Stimulated activated CD4-positive, alpha-beta T cell treated with anti-CD3 and anti-CD28 coated beads, Interleukin-1b, Interleukin-23, amount 100 ng/mL, for 4 hours (primary cell): Measurements from ENCODE around the gene TEX19.

Experiments used
- DNase-seq, 2 donors: peaks; one replicate each; pipeline ENCODE4 v3.0.0-alpha.2; 2020; ENCODE audit warnings: low read depth in 2 of 2

Gene TEX19, protein sequence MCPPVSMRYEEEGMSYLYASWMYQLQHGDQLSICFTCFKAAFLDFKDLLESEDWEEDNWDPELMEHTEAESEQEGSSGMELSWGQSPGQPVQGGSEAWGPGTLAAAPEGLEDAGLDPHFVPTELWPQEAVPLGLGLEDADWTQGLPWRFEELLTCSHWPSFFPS

DNA sequence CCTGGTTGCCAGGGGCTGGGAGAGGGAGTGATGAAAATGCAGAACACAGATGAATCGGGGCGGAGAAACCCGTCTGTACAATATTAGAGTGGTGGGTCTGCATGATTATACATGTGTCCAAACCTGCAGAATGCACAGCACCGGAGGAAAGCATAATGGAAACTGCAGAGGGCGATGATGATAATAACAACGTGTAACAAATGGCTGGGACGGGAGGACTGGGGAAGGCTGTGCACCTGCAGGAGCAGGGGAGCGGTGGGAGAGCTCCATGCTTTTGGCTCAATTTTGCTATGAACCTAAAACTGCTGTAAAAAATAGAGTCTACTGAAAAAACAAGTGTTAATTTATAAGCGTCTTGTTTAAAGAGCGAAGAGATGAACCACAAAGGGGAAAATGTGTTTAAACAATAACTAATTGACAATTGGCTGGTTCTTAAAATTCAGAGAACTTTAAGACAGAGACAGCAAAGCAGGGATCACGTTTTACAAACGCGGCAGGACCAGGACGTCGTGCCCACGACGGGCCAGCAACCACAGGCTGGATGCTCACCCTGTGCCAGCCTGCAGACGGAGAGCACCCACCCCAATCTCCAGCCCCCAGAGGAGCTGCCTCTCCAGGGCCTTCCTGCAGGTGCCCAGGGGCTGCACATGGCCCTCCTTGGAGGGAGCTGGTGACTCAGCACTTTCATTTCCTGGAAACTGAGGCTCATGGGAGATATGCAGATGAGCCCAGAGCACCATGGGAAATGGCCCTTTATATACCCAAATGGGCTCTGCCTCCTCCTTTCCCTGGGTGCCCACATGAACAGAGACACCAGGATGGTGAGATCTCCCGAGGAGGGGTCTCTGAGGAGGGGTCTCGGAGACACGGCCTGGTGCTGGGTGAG, at the start of gene TEX19:
TEX19 (plus strand) TSS at position 783 of the 886 bp plus-strand sequence. CDS start 2,904 bp downstream, outside the sequence.
- DNase-seq: no peak

DNA sequence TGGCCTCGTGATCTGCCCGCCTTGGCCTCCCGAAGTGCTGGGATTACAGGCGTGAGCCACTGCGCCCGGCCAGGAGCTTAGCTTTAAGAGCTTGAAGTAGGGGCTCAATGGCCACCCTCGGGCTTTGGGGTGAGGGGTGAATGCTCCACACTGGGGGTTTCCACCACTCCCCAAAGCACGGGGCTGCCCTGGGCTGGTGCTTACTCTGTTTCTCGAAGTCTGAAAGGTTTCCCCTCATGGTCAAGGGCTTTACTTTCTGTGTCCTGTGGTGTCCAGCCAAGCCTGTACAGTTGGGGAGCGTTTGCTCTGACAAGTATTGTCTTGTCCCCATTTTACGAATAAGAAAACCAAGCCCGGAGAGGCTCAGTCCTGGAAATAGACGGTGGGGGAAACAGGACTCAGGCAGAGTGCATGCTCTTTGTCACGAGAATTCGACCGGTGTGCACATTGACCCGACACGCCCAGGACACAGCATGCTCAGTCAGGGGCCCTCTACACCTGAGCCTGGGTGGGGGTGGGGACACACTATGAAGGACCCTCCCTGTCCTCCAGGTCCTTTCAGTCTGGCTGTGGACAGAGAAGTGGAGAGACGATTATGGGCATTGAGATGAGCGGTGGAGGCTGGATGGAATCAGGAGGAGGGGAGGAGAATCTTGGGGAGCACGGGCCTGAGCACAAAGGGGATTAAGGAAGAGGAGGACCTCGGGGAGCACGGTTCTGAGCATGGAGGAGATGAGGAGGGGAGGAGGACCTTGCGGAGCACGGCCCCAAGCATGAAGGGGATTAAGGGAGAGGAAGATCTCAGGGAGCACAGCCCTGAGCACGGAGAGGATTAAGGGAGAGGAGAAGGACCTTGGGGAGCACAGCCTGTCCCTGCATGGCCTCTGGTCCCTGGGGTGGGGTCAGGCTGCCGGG, 49.1 kb upstream of the TEX19 start:
- DNase-seq: no peak

DNA sequence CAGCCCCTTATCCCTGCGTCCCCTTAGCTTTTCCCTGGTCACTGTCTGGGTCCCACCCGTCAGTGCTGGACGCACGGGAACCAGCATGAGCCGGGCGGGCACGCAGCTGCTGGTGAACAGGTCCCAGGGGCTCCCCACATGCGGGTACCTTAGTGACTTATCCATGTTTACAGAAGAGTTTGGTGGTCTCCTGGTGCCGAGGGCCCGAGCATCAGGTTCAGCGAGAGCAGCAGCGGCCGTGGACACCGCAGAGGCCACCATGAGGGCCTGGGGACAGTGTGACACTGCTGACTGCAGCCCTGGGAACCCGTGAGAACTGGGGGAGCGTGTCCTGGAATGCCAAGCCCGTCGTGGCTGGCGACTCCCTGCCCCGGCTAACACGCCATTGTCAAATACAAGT, 48.2 kb upstream of the TEX19 start:
- DNase-seq: no peak

DNA sequence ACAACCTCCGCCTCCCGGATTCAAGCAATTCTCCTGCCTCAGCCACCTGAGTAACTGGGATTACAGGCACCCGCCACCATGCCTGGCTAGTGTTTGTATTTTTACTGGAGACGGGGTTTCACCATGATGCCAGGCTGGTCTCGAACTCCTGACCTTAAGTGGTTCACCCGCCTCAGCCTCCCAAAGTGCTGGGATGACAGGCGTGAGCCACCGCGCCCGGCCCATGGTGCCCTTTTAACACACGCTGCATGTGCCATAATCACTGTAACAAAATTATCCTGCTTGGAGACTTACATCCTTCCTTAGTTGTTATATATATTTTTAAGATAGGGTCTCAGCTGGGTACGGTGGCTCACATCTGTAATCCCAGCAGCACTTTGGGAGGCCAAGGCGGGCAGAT, 47.1 kb upstream of the TEX19 start:
- no peak for DNase-seq

- DNase-seq: no peak
Measured at GRCh38 chr17:82313195-82314011, 45.6 kb upstream of the TEX19 start.

- DNase-seq: no peak
Measured at GRCh38 chr17:82314012-82314726, 44.9 kb upstream of the TEX19 start.

DNA sequence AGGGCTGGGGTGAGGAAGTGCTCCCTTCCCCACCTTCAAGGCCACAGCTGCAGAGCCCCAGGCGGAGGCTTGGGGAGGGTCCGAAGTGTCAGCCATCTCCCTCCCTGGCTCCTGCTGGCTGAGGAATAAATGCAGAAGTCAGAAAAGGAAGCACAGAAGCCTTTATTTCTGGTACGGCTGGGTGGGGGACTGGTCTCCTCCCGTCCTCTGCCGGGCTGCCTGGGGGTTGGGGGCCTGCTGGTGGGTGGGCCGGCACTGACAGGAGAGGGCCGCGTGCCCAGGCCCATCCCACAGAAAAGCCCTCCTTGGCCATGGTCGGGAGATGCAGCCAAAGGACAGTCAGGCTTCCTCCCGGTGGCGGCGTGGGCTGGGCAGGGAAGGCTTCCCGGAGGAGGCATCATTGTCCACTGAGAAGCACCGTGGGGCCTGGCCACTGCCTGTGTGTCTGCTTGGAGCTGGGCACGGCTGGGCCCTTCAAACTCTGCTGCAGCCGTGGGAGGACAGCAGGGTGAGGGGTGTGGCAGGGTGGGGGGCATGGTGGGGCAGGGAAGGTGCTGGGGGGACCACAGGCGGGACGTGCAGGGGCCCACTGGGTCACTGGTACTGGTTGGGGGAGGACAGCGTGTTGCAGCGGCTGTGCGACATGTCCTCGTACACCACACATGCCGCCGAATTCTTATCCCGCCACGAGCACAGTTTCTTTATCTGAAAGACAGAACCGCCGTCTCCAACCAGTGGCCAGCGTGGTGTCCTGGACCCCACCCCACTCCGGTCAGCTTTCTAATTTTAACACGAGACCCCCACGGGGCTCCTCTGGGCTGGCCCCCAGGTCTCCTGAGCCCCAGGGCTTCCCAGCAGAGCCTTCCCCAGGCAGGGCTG, 44.1 kb upstream of the TEX19 start:
- no peak for DNase-seq

DNA sequence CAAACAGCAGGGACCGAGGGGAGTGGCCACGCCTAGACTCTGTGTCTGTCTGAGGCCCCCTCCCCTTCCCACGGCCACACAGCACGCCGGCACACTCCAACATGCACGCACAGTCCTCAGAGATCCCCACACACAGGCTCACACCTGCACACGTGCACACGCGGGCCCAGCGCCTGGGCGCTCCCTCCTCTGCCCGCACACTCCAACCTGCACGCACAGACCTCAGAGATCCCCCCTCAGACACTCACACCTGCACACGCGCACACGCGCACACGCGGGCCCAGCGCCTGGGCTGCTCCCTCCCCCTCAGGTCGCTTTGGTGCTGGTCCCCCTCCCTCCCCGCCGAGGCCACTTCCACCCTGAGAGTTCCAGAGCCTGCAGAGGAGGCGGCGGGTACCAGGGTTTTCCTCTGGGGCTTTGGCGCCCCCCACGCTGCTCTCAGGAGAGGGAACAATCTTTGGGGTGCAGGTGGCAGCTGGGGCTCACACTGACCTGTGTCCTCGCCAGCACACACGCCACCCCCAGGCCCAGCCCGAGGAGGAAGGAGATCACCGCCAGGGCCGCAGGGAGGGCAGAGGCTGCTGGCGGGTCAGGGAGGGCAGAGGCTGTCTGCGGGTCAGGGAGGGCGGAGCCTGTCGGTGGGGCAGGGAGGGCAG, 43.2 kb upstream of the TEX19 start:
- DNase-seq: peak in 1 of 2 donors; percentile 53

DNA sequence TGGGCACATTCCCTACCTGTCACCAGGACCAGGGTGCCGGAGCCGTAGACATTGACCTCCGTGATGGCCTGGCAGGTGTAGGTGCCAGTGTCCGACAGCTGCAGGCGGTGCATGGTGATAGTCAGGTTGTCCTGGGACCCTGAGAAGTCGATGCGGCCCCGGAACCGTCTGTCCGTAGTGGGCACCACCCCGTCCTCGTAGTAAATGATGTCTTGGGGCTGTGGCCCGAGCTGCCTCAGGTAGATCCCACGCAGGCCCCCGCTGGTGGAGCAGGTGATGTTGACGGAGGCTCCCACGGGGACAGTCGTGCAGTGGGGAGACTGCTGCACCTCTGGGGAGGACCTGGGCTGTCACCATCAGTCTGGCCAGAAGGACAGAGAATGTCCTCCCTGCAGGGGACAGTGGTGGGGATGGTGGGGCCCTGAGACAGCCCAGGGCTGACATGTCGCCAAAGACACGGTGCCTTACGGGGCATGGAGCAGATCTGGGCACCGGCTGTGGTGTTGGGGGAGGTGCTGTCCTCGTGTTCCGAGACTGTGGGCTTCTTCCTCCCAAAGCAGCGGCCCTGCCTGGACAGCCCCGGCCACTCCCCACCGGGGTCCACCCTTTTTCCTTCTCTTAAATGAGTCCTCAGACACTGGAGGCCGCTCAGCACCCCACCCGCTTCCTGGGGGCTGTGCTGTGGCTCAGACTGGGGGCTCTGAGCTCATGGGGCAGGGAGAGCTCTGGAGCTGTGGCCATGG, 42.2 kb upstream of the TEX19 start:
- no peak for DNase-seq

GRCh38 chr17:82317394-82318168, 41.5 kb upstream of the TEX19 start, which contains the start of gene CD7:
CD7 (minus strand) TSS chr17:82317608; CDS start chr17:82317495, 113 bp downstream.
- peak; percentile 56 to 61 for DNase-seq

DNA sequence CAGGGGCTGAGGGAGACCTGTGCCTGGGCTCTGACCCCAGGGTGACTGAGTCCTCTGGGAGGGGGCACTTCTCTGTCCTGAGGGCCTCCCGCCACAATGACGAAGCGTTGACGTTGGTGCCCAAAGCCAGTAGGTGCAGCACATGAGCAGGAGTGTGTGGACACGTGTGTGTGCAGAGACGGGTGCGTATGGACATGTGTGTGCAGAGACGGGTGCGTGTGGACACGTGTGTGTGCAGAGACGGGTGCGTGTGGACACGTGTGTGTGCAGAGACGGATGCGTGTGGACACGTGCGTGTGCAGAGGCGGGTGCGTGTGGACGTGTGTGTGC, 40.9 kb upstream of the TEX19 start:
- no peak for DNase-seq

GRCh38 chr17:82318772-82319606, 40.1 kb upstream of the TEX19 start:
- DNase-seq: no peak

DNA sequence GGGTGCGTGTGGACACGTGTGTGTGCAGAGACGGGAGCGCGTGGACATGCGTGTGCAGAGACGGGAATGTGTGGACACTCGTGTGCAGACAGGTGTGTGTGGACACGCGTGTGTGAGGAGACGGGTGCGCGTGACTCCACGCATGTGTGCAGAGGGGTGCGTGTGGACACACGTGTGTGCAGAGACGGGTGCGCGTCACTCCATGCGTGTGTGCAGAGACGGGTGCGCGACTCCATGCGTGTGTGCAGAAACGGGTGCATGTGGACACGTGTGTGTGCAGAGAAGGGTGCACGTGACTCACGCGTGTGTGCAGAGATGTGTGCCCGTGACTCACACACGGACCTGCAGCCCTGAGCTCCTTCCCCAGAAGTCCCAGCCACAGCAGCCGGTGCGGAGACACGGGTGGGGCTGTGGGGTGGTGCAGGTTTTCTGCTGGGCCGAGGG, 39.4 kb upstream of the TEX19 start:
- no peak for DNase-seq

GRCh38 chr17:82320140-82320840, 38.8 kb upstream of the TEX19 start:
- DNase-seq: no peak

- DNase-seq: peak; percentile 74 to 76
Measured at GRCh38 chr17:82320956-82321927, 37.8 kb upstream of the TEX19 start.
